ENCODE data around the gene SPATA6. TPM values are rescaled to one million over a fixed set of nuclear protein-coding genes. Genes with fewer than 3 reads are reported as not detected.

SPATA6 gene
- total RNA-seq, 1 experiment from 2014 or later: 4.2 TPM

- ChIA-PET POLR2A (no interaction called here), CTCF (interaction anchor here (0.6 kb wide), 1 partner anchor 340 kb away, joined by 4 read pairs; no protein-coding TSS in a partner anchor)
- Mint-ChIP-seq H3K4me3 (ENCODE audit: unreplicated experiment) (no peak overlapping the region), H3K27ac (ENCODE audit: low read depth, unreplicated experiment) (no peak overlapping the region), H3K27me3 (ENCODE audit: insufficient read depth, unreplicated experiment) (no peaks in the 10 kb centered on the region), H3K36me3 (ENCODE audit: insufficient read depth, unreplicated experiment) (no peaks in the 10 kb centered on the region), H3K4me1 (ENCODE audit: insufficient read depth, unreplicated experiment) (no peaks in the 10 kb centered on the region), H3K9me3 (ENCODE audit: unreplicated experiment) (no peaks in the 10 kb centered on the region)
- BruUV-seq (replicated peaks): no TSS peak
- no peak for TF ChIP-seq CTCF (IDR thresholded peaks at IDR 0.05; ENCODE audit: unreplicated experiment)
- intact Hi-C loops (cut with micrococcal nuclease): no loop called here
- no peak for DNase-seq (ENCODE audit: unreplicated experiment)
These were observed 209.0 kb downstream of the SPATA6 start for GRCh38 chr1:48263041-48263440.

- DNase-seq (ENCODE audit: unreplicated experiment): no peak
- no peaks in the 10 kb centered on the region for H3K9me3 Mint-ChIP-seq (ENCODE audit: unreplicated experiment)
- no peaks in the 10 kb centered on the region for H3K36me3 Mint-ChIP-seq (ENCODE audit: insufficient read depth, unreplicated experiment)
- TF ChIP-seq CTCF (IDR thresholded peaks at IDR 0.05; ENCODE audit: unreplicated experiment): no peak
- ChIA-PET CTCF (interaction anchor here (0.5 kb wide), 1 partner anchor 17 kb away, joined by 3 read pairs; no protein-coding TSS in a partner anchor), POLR2A (no interaction called here)
- H3K4me3 Mint-ChIP-seq (ENCODE audit: unreplicated experiment): no peak overlapping the region
- no peak overlapping the region for H3K27ac Mint-ChIP-seq (ENCODE audit: low read depth, unreplicated experiment)
- H3K4me1 Mint-ChIP-seq (ENCODE audit: insufficient read depth, unreplicated experiment): no peaks in the 10 kb centered on the region
- H3K27me3 Mint-ChIP-seq (ENCODE audit: insufficient read depth, unreplicated experiment): no peaks in the 10 kb centered on the region
- intact Hi-C loops (cut with micrococcal nuclease): no loop called here
- no TSS peak for BruUV-seq (replicated peaks)
These were observed 210.1 kb downstream of the SPATA6 start for GRCh38 chr1:48261881-48262400.

- intact Hi-C loops (cut with micrococcal nuclease): no loop called here
- H3K27me3 Mint-ChIP-seq (ENCODE audit: insufficient read depth, unreplicated experiment): no peaks in the 10 kb centered on the region
- no peaks in the 10 kb centered on the region for H3K36me3 Mint-ChIP-seq (ENCODE audit: insufficient read depth, unreplicated experiment)
- POLR2A ChIA-PET: no interaction called here
- H3K4me1 Mint-ChIP-seq (ENCODE audit: insufficient read depth, unreplicated experiment): no peaks in the 10 kb centered on the region
- no peak for TF ChIP-seq CTCF (IDR thresholded peaks at IDR 0.05; ENCODE audit: unreplicated experiment)
- no peak overlapping the region for H3K4me3 Mint-ChIP-seq (ENCODE audit: unreplicated experiment)
- no peaks in the 10 kb centered on the region for H3K9me3 Mint-ChIP-seq (ENCODE audit: unreplicated experiment)
- no peak overlapping the region for H3K27ac Mint-ChIP-seq (ENCODE audit: low read depth, unreplicated experiment)
- no peak for DNase-seq (ENCODE audit: unreplicated experiment)
- BruUV-seq (replicated peaks): no TSS peak
- CTCF ChIA-PET: interaction anchor here (0.9 kb wide), 1 partner anchor 239 kb away, joined by 4 read pairs; no protein-coding TSS in a partner anchor
These were observed 213.9 kb downstream of the SPATA6 start for GRCh38 chr1:48258106-48258505.

GRCh38 chr1:48254254-48254653, 217.8 kb downstream of the SPATA6 start:
- no peaks in the 10 kb centered on the region for H3K4me1 Mint-ChIP-seq (ENCODE audit: insufficient read depth, unreplicated experiment)
- H3K4me3 Mint-ChIP-seq (ENCODE audit: unreplicated experiment): no peak overlapping the region
- intact Hi-C loops (cut with micrococcal nuclease): no loop called here
- no TSS peak for BruUV-seq (replicated peaks)
- no peaks in the 10 kb centered on the region for H3K27me3 Mint-ChIP-seq (ENCODE audit: insufficient read depth, unreplicated experiment)
- no peak for DNase-seq (ENCODE audit: unreplicated experiment)
- no peaks in the 10 kb centered on the region for H3K9me3 Mint-ChIP-seq (ENCODE audit: unreplicated experiment)
- ChIA-PET POLR2A (no interaction called here), CTCF (interaction anchor here (0.9 to 3.6 kb wide), 2 partner anchors 16 to 50 kb away, joined by 3 to 10 read pairs; no protein-coding TSS in a partner anchor)
- no peaks in the 10 kb centered on the region for H3K36me3 Mint-ChIP-seq (ENCODE audit: insufficient read depth, unreplicated experiment)
- H3K27ac Mint-ChIP-seq (ENCODE audit: low read depth, unreplicated experiment): no peak overlapping the region
- no peak for TF ChIP-seq CTCF (IDR thresholded peaks at IDR 0.05; ENCODE audit: unreplicated experiment)

Data from MCF 10A (cell line).